ENCODE data around the gene SATB1.

Gene SATB1

DNA sequence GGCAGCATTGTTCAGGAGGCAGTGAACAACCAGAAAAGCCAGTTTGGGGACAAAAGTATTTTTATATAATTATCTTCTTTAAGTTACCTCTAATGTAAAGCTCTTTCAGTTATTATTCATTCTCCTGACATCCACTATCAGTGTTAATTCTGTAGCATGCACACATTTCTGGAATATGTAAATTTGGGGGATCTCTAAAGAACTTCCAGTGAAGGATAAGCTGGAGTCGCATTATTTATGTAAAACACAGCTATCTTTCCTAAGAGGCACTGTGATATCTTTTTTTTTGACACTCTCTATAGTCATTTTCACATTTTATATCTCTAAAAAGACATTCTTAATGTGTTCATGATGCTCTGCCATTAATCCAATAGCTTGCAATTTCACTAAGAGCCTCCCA is 26.7 kb downstream of the SATB1 start:
- H3K9me3 Mint-ChIP-seq, result no peaks in the 10 kb centered on the region
- DNase-seq (no peak), ATAC-seq (no peak)
- peaks cover 96% of the 10 kb centered on the region for H3K4me1 Mint-ChIP-seq
- no peak overlapping the region for H3K27ac Mint-ChIP-seq
- no peaks in the 10 kb centered on the region for H3K27me3 Mint-ChIP-seq
- no peak overlapping the region for H3K4me3 Mint-ChIP-seq
- peaks cover 94% of the 10 kb centered on the region for H3K36me3 Mint-ChIP-seq (ENCODE audit: low read depth)

DNA sequence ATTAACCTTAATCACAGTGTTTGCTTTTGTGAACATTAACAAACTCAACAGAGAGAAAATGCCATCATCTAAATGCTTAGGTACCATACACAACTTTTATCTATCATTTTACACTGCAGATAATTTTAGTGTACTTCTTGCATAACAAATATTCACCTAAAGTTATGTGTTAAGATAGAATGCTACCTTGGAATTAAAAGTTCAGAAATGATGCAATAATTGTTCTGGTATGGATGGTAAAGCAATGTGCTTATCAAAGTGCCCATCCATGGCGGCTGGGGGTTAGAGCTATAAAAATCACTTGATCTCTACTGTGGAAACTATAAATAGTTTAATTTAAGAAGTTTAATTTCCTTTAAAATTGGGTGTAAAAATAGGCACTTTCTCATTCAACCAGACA is 28.7 kb downstream of the SATB1 start:
- Mint-ChIP-seq H3K27ac (peak overlapping the region; percentile 43), H3K9me3 (no peaks in the 10 kb centered on the region)

DNA sequence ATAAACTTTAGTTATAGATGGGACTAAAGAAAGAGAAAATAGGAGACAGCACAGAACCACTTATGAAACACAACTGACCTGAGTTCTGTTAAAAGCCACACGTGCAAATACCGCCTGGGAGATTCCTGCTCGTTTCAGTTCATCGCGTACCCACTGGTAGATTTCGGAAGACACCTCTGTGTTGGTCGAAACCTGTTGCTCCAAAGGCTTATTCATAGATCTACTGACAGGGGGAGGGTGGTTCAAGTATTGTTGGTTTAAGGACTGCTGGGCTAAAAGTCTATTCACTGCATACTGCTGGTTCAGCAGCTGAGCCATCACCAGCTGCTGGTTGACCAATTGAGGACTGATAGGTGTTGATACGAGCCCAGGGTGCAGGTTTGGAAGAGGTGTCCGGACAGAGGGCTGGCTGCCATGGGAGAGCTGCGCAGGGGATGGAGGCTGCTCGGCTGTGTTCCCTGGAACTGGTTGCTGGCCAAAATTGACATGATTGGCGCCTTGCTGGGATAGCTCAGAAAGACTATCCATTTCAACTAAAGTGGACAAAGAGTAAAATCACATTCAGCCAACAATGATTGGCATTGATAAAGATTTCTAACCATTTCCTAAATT is 30.6 kb downstream of the SATB1 start:
- H3K4me3 Mint-ChIP-seq, result peak overlapping the region; percentile 55
- peaks cover 88% of the 10 kb centered on the region for H3K4me1 Mint-ChIP-seq
- no peaks in the 10 kb centered on the region for H3K27me3 Mint-ChIP-seq
- DNase-seq (no peak), ATAC-seq (peak; percentile 71)
- peaks cover 81% of the 10 kb centered on the region for H3K36me3 Mint-ChIP-seq (ENCODE audit: low read depth)
- peak overlapping the region; percentile 75 for H3K27ac Mint-ChIP-seq
- no peaks in the 10 kb centered on the region for H3K9me3 Mint-ChIP-seq

More for the DNA sequence above, 28.7 kb downstream of the SATB1 start:
- DNase-seq (no peak), ATAC-seq (no peak)
- Mint-ChIP-seq H3K4me1 (peaks cover 92% of the 10 kb centered on the region), H3K4me3 (no peak overlapping the region), H3K36me3 (ENCODE audit: low read depth) (peaks cover 90% of the 10 kb centered on the region), H3K27me3 (no peaks in the 10 kb centered on the region)

DNA sequence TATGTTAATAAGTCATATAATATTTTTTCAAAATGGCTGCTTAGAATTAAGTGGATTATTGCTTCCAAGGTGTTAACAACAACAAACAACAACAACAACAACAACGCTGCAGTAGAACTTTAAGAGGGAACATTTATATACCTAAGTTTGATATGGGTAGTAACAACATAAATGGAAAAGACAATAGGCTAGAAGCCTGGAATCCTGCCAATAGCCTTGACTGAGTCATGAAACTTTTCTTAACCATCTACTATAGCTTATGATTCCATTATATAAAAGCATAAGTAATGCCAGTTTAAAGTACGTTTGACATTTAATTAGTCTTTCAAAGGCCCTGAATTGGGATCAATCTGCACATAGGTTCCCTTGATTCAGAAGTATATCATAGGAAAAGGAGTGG is 31.2 kb downstream of the SATB1 start:
- no peaks in the 10 kb centered on the region for H3K9me3 Mint-ChIP-seq
- ATAC-seq, result no peak

DNA sequence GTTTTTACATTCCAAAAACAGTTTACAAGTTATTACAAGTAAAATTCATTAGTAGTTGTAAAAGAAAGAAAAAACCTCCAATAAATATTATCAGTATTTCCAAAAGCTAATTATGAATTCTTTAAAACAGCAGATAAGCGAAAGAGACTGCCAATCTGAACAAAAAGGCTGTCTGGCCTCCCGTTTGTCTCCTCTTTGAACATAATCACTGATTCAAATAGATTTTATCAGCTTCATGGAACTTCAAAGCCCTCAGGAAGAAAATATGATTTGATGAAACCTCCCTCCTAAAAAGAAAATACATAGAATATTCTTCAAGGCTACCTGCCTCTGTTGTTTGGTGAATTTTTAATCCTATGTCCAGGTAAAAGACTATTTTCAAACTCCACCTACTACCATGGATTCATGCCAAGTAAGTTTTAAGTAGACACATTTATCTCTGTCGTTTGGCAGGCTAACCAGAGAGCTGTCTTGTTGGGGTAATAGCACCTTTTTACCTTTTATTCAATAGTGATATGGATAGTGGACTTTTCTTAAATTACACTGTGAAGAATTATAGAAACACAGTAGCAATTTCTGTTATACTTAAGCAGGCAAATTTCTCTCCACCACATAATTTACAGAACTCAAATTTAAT is 35.0 kb downstream of the SATB1 start:
- Mint-ChIP-seq H3K4me1 (peaks cover 81% of the 10 kb centered on the region), H3K4me3 (no peak overlapping the region), H3K27ac (peak overlapping the region; percentile 52), H3K36me3 (ENCODE audit: low read depth) (peaks cover 74% of the 10 kb centered on the region), H3K27me3 (no peaks in the 10 kb centered on the region), H3K9me3 (no peaks in the 10 kb centered on the region)
- ATAC-seq, result no peak
- DNase-seq, result no peak

More for the DNA sequence above, 31.2 kb downstream of the SATB1 start:
- Mint-ChIP-seq H3K4me3 (no peak overlapping the region), H3K27ac (peak overlapping the region; percentile 75), H3K36me3 (ENCODE audit: low read depth) (peaks cover 80% of the 10 kb centered on the region), H3K27me3 (no peaks in the 10 kb centered on the region), H3K4me1 (peaks cover 88% of the 10 kb centered on the region)
- DNase-seq, result no peak

DNA sequence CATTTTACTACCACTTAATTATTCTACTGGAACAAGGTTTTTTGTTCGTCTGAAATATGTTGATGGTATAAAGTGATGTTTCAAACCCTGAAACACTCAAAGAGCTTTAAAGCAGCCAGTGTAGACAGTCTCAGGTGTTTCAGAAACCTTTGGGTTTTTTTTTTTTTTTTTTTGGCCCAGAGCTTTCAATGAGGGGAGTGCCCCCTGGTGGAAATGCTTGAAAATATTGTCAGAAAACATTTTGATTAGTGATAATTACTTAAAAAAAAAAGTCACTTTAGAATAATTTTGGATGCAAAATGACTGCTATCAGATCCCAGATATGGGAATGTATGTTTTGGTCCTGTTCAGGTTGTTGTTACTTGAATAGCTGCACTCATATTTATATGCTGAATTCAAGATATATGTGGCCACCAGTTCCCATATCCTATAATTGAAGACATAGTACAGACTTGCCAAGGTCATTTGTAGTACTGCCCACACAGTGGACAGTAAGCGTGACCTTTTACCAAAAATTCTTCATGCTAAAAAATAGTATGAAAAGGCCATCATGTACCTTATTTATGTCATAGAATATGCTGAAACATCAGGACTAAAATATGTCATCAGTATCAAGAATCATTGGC is 35.9 kb downstream of the SATB1 start:
- H3K27me3 Mint-ChIP-seq, result no peaks in the 10 kb centered on the region
- DNase-seq (no peak), ATAC-seq (no peak)
- H3K4me3 Mint-ChIP-seq, result no peak overlapping the region
- peaks cover 78% of the 10 kb centered on the region for H3K4me1 Mint-ChIP-seq
- no peak overlapping the region for H3K27ac Mint-ChIP-seq
- no peaks in the 10 kb centered on the region for H3K9me3 Mint-ChIP-seq
- H3K36me3 Mint-ChIP-seq (ENCODE audit: low read depth), result peaks cover 71% of the 10 kb centered on the region

DNA sequence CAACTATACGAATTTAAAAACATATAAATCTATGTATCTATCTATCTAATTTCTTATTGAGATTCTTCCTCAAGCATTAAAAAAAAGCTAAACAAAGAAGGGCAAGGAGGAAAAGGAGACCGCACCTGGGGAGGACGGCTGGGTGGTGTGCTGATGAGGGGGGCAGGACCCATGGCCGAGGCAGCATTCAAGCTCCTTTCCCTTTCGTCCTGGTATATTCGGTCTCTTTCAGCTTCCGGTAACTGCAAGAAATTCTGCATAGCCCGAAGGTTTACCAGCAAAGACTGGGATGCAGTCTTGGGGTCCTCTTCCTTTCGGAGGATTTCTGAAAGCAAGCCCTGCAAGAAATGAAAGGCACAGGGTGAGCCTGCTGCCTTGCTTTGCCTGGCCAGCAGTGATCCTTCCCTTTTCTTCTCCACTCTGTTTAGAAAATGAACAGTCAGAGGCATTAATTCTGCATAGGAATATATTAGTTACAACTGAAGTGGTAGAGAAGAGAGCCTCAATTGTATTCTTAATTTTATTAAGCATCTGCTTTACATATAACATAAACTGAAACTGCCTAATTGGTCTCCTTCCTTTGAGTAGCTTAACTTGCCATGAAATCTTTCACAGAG is 38.8 kb downstream of the SATB1 start:
- Mint-ChIP-seq H3K4me1 (peaks cover 74% of the 10 kb centered on the region), H3K9me3 (no peaks in the 10 kb centered on the region), H3K27ac (no peak overlapping the region)

DNA sequence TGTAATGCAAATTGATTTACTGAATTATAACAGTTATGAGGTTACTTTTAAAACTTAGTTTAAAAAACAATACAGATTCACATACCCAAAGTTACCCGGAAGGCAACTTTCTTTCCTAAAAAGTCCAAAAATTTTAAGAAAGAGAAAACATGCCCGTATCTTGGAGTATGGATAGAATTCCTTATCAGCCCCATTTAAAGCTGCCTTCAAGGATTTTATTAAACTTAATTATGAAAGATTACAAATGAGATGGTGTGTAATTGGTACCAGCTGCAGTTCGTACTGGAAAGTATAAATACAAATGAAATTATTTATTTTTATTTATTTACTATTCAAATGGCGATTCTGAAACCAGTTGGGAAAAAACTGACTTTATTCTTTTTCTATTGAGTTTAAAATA is 39.4 kb downstream of the SATB1 start:
- no peak overlapping the region for H3K4me3 Mint-ChIP-seq
- peaks cover 79% of the 10 kb centered on the region for H3K4me1 Mint-ChIP-seq
- DNase-seq (no peak), ATAC-seq (no peak)
- H3K9me3 Mint-ChIP-seq, result no peaks in the 10 kb centered on the region
- H3K27ac Mint-ChIP-seq, result no peak overlapping the region
- H3K36me3 Mint-ChIP-seq (ENCODE audit: low read depth), result peaks cover 67% of the 10 kb centered on the region
- H3K27me3 Mint-ChIP-seq, result no peaks in the 10 kb centered on the region

More for the DNA sequence above, 38.8 kb downstream of the SATB1 start:
- DNase-seq (no peak), ATAC-seq (no peak)
- H3K4me3 Mint-ChIP-seq, result no peak overlapping the region
- H3K36me3 Mint-ChIP-seq (ENCODE audit: low read depth), result peaks cover 63% of the 10 kb centered on the region
- H3K27me3 Mint-ChIP-seq, result no peaks in the 10 kb centered on the region

DNA sequence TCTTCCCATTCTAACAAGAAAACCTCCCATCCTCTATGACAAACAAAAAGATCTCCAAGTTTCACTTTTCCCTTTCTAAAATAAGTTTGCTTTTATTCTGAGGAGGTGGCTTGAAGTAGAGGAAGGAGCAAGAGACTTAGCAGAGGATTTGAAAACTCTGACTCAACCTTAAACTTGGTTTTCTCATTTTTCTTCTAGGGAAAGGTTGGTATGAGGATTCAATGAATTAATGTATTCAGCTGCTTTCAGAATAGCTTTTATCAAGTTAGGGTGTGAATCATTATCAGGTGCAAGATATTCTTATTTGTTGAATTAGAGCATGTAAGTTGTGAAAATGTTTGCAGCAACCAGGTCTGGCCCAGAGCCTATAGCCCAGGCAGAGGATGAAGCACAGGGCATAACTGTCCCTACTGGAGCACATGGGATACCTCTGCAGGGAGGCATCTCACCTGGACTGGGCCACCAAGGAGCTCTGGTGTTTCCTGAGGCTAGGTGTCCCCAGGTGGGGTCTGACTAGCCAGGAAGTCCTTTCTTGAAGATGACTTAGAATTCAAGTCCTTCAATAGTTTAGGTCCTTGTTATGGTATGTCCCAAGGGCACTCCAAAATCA is 42.3 kb downstream of the SATB1 start:
- DNase-seq (no peak), ATAC-seq (peak; percentile 60)
- H3K9me3 Mint-ChIP-seq, result no peaks in the 10 kb centered on the region
- no peaks in the 10 kb centered on the region for H3K27me3 Mint-ChIP-seq
- peak overlapping the region; percentile 82 for H3K27ac Mint-ChIP-seq
- no peak overlapping the region for H3K4me3 Mint-ChIP-seq
- peaks cover 66% of the 10 kb centered on the region for H3K4me1 Mint-ChIP-seq
- H3K36me3 Mint-ChIP-seq (ENCODE audit: low read depth), result peaks cover 72% of the 10 kb centered on the region

DNA sequence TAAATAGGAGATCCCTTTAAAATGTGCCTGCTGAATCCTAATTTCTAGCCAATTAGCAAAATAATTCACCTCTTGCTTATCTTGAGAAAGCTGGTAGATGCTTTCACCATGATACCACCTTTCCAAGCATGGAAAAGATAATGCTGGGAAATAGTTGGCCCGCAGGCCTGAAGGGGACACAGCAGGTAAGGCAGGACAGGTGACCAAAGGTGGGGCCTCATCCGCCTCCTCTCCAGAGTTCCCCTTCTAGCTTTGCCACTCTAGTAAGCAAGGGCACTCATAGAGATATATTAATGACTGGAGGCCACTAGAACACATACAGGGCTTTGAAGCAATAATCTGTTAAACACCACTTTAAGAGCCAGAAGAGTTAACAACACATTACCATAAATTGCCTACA is 45.5 kb downstream of the SATB1 start:
- Mint-ChIP-seq H3K27ac (peak overlapping the region; percentile 44), H3K9me3 (no peaks in the 10 kb centered on the region), H3K4me1 (peaks cover 76% of the 10 kb centered on the region), H3K27me3 (no peaks in the 10 kb centered on the region), H3K36me3 (ENCODE audit: low read depth) (peaks cover 78% of the 10 kb centered on the region), H3K4me3 (no peak overlapping the region)
- DNase-seq, result no peak
- ATAC-seq, result no peak

DNA sequence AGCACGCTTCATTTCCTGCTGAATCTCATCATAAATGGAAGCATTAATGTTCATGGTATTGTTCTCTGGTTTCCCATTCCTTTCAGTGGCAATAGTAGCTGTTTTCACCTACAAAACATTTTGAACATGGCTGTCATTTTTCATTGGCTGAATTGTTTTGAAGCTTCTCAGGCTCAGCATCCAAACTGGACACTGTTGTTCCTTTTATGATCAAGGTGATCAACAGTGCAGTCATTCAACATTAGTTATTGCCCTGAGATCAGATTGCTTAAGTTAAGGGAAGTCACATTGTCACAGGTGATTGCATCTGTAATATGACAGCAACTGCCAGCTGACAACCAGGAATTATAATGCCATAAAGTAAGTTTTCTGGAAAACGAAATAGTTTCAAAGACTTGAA is 46.9 kb downstream of the SATB1 start:
- Mint-ChIP-seq H3K4me1 (peaks cover 80% of the 10 kb centered on the region), H3K36me3 (ENCODE audit: low read depth) (peaks cover 82% of the 10 kb centered on the region), H3K27ac (peak overlapping the region; percentile 46), H3K4me3 (no peak overlapping the region), H3K9me3 (no peaks in the 10 kb centered on the region), H3K27me3 (no peaks in the 10 kb centered on the region)
- DNase-seq, result no peak
- no peak for ATAC-seq

DNA sequence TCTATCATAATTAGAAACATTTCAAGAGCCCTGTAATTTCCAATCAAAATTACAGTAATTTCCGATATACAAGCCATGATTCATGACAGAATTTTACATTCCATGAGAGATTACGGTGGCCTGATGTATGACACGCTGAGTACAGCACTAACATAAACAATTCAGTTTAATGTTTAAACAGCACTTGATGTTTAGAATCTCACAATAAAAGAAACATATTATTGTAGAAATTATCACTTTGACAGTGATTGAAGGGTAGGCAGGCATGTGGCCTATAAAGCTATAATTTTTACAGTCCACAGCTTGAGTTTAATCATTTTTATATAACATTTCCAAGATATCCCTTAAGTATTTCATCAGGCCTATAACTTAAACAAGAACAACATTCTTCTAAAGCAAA is 48.5 kb downstream of the SATB1 start:
- ATAC-seq (no peak), DNase-seq (no peak)
- Mint-ChIP-seq H3K4me3 (no peak overlapping the region), H3K9me3 (no peaks in the 10 kb centered on the region), H3K27me3 (no peaks in the 10 kb centered on the region), H3K27ac (no peak overlapping the region), H3K36me3 (ENCODE audit: low read depth) (peaks cover 84% of the 10 kb centered on the region), H3K4me1 (peaks cover 80% of the 10 kb centered on the region)

DNA sequence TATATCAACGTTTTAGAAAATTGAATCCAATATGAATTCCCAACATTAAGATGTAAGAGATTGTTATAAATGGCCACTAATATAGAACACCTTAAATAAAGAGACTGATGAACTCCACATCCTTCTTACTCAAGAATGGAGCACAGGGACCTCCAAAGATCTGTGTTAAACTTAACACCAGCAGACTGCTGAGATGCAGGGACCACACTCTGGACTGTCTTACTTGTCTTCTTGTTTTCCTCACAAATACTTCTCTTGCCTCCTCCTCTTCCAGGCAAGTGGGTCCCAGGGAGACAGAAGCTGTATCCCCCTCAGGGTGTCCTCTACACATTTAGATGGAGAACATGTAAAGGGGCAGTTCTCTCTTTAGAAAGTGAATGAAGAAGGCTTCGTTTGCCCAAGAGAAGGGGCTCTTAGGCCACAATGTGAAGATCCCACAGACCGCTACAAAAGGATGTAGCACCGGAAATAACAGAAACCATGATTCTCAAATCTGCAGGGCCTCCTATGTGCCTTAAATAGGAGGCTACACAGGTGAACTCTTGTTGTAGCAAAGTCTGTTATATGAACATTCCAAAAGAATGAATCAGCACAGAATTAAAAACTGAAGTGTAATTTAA is 52.2 kb downstream of the SATB1 start:
- H3K4me1 Mint-ChIP-seq, result peaks cover 88% of the 10 kb centered on the region
- no peaks in the 10 kb centered on the region for H3K27me3 Mint-ChIP-seq
- peak overlapping the region; percentile 27 for H3K4me3 Mint-ChIP-seq
- ATAC-seq (peak; percentile 55), DNase-seq (no peak)
- H3K36me3 Mint-ChIP-seq (ENCODE audit: low read depth), result peaks cover 84% of the 10 kb centered on the region
- no peaks in the 10 kb centered on the region for H3K9me3 Mint-ChIP-seq
- peak overlapping the region; percentile 88 for H3K27ac Mint-ChIP-seq

DNA sequence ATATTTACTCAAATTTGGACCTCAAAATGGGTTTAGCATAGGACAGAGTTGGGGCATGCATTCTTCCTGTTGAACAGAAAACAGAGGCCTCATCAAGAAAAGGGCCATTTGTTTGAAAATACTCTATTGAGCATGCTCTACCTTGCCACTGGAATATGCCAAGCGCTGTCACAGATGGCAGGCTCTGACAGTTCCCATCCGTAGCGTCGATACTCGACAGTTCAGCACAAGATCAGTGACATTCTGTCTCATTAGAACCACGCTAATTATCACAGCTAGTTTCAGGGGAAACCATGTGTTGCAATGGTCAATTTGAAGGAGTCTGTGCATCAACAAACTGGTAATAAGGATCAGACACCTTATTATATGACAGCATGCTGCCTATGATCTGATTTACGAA is 54.5 kb downstream of the SATB1 start:
- no peaks in the 10 kb centered on the region for H3K9me3 Mint-ChIP-seq
- DNase-seq (no peak), ATAC-seq (peak; percentile 25)
- H3K36me3 Mint-ChIP-seq (ENCODE audit: low read depth), result peaks cover 83% of the 10 kb centered on the region
- H3K27me3 Mint-ChIP-seq, result no peaks in the 10 kb centered on the region
- H3K4me1 Mint-ChIP-seq, result peaks cover 77% of the 10 kb centered on the region
- H3K27ac Mint-ChIP-seq, result peak overlapping the region; percentile 84
- peak overlapping the region; percentile 28 for H3K4me3 Mint-ChIP-seq

All from activated naive CD8-positive, alpha-beta T cell treated with anti-CD3 and anti-CD28 coated beads, Interleukin-2, amount 50 U/mL, for 24 hours (primary cell).